Measurements from ENCODE around the gene XIST.
A peak's percentile ranks its signal among the peaks of the same experiment; 100 is the strongest.
"Not testable (repeated sequence)": the region's sequence is repeated elsewhere in the genome, so short reads cannot be mapped to it uniquely, and the experiment has no call there.

Gene XIST

GRCh38 chrX:73852467-73852866, at the start of gene XIST:
XIST (minus strand) TSS chrX:73852714.
- FAIRE-seq (no peak), DNase-seq (ENCODE audit: low spot score) (no peak)

GRCh38 chrX:73898315-73898714, 45.8 kb upstream of the XIST start:
- not testable (repeated sequence) for FAIRE-seq; DNase-seq (ENCODE audit: low spot score)

- FAIRE-seq; DNase-seq (ENCODE audit: low spot score): not testable (repeated sequence)
These were observed 40.1 kb upstream of the XIST start for GRCh38 chrX:73892515-73893090.

- FAIRE-seq; DNase-seq (ENCODE audit: low spot score): not testable (repeated sequence)
These were observed 29.7 kb upstream of the XIST start for GRCh38 chrX:73882260-73882659.

GRCh38 chrX:73877687-73878086, 25.2 kb upstream of the XIST start:
- no peak for FAIRE-seq

GRCh38 chrX:73876911-73877310, 24.4 kb upstream of the XIST start:
- DNase-seq (ENCODE audit: low spot score) (no peak), FAIRE-seq (no peak)

More at GRCh38 chrX:73877687-73878086, 25.2 kb upstream of the XIST start:
- DNase-seq (ENCODE audit: low spot score): peak; percentile 58

- DNase-seq (ENCODE audit: low spot score) (no peak), FAIRE-seq (no peak)
These were observed 16.4 kb upstream of the XIST start for GRCh38 chrX:73868916-73869315.

- DNase-seq (ENCODE audit: low spot score): no peak
- no peak for FAIRE-seq
These were observed 14.6 kb upstream of the XIST start for GRCh38 chrX:73867144-73867543.

- FAIRE-seq: no peak
- DNase-seq (ENCODE audit: low spot score): no peak
These were observed 11.3 kb upstream of the XIST start for GRCh38 chrX:73863852-73864251.

GRCh38 chrX:73863268-73863667, 10.8 kb upstream of the XIST start:
- no peak for FAIRE-seq
- DNase-seq (ENCODE audit: low spot score): no peak

- no peak for FAIRE-seq
- DNase-seq (ENCODE audit: low spot score): no peak
These were observed 7.1 kb upstream of the XIST start for GRCh38 chrX:73859622-73860021.

- FAIRE-seq (peak; percentile 76), DNase-seq (ENCODE audit: low spot score) (peak; percentile 28)
These were observed 3.0 kb upstream of the XIST start for GRCh38 chrX:73855546-73855945.

GRCh38 chrX:73852022-73852421, 492 bp downstream of the XIST start:
- FAIRE-seq: no peak
- DNase-seq (ENCODE audit: low spot score): no peak

- FAIRE-seq: no peak
These were observed 1.2 kb downstream of the XIST start for GRCh38 chrX:73851014-73852009.

GRCh38 chrX:73850124-73851013, 2.1 kb downstream of the XIST start:
- no peak for DNase-seq (ENCODE audit: low spot score)
- FAIRE-seq: peak; percentile 40

More at GRCh38 chrX:73851014-73852009, 1.2 kb downstream of the XIST start:
- DNase-seq (ENCODE audit: low spot score): no peak

GRCh38 chrX:73849073-73849472, 3.4 kb downstream of the XIST start:
- FAIRE-seq: no peak
- no peak for DNase-seq (ENCODE audit: low spot score)

- DNase-seq (ENCODE audit: low spot score): no peak
- FAIRE-seq: no peak
These were observed 4.5 kb downstream of the XIST start for GRCh38 chrX:73847991-73848390.

GRCh38 chrX:73847100-73847499, 5.4 kb downstream of the XIST start:
- FAIRE-seq (no peak), DNase-seq (ENCODE audit: low spot score) (no peak)

- FAIRE-seq: no peak
These were observed 9.8 kb downstream of the XIST start for GRCh38 chrX:73842541-73843234.

GRCh38 chrX:73841337-73841736, 11.2 kb downstream of the XIST start:
- no peak for DNase-seq (ENCODE audit: low spot score)
- FAIRE-seq: no peak

More at GRCh38 chrX:73842541-73843234, 9.8 kb downstream of the XIST start:
- DNase-seq (ENCODE audit: low spot score): no peak

Measured in RCC 7860 (cell line).